ENCODE results near the gene SNRPA.
A peak's percentile ranks its signal among the peaks of the same experiment; 100 is the strongest.

The SNRPA gene

DNA sequence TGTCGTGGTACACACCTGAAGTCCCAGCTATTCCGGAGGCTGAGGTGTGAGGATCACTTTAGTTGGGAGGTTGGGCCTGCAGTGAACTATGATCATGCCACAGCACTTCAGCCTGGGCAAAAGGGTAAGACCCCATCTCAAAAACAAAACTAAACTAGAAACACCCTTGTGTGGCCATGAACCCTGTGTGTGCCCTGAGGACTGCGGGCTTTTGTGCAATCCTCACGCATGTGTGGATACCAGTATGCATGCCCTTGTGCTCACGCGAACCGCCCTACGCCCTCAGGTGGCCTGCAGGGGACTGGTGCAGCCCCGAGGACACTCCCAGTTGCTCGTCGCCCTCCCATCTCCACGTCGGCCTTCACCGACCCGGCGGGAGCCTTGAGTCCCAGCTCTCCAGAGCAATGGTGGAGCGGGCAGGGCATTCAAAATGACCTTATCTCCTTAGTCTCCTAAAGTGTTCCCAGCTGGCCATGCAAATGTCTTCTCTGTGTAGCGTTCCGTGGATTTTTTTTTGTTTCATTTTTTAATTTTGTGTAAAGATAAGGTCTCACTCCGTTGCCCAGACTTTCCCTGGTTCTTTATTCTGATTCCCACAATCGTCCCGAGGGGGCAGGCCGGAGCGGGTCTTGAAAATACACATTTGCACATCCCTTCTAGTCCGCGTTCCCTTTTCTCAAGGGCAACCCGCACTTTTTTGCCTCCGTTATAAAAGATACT is 47.1 kb downstream of the SNRPA start (continued):
- TF ChIP-seq GLI4 (tag by site-specific recombination; IDR thresholded peaks at IDR 0.05) (no peak), ZNF341 (tag by site-specific recombination; IDR thresholded peaks at IDR 0.05; ENCODE audit: low read depth) (no peak; the same call in 1 of the 2 replicates), ZNF157 (tag by site-specific recombination; IDR thresholded peaks at IDR 0.05) (no peak), MYNN (tag by site-specific recombination; IDR thresholded peaks at IDR 0.05; ENCODE audit: borderline replicate concordance) (no peak), ZNF791 (tag by site-specific recombination; IDR thresholded peaks at IDR 0.05) (no peak), PRDM4 (tag by site-specific recombination; IDR thresholded peaks at IDR 0.05) (no peak; the same call in none of the 2 replicates), ZNF37A (tag by site-specific recombination; IDR thresholded peaks at IDR 0.05) (no peak), ZNF280D (tag by site-specific recombination; IDR thresholded peaks at IDR 0.05) (0 out of 2 replicates have a peak, but pooled peaks have one; percentile 48), ZNF175 (tag by site-specific recombination; IDR thresholded peaks at IDR 0.05) (no peak), ZFP37 (tag by site-specific recombination; IDR thresholded peaks at IDR 0.05) (peak; percentile 86; the same call in 1 of the 2 replicates), ZNF146 (tag by site-specific recombination; IDR thresholded peaks at IDR 0.05) (no peak), SP3 (tag by site-specific recombination; IDR thresholded peaks at IDR 0.05) (no peak), ZBTB17 (tag by site-specific recombination; IDR thresholded peaks at IDR 0.05) (peak; percentile 95), ZNF555 (tag by site-specific recombination; conservative IDR thresholded peaks at IDR 0.05) (no peak), ZNF398 (tag by site-specific recombination; IDR thresholded peaks at IDR 0.05) (no peak; the same call in 1 of the 2 replicates), ZBTB48 (tag by site-specific recombination; IDR thresholded peaks at IDR 0.05) (peak; percentile 79), GFI1B (tag by site-specific recombination; IDR thresholded peaks at IDR 0.05) (no peak), ZNF776 (tag by site-specific recombination; IDR thresholded peaks at IDR 0.05; ENCODE audit: borderline replicate concordance) (no peak), ZNF777 (tag by site-specific recombination; IDR thresholded peaks at IDR 0.05; ENCODE audit: borderline replicate concordance) (peak; percentile 95), GLIS1 (tag by site-specific recombination; IDR thresholded peaks at IDR 0.05) (peak; percentile 36), PATZ1 (tag by site-specific recombination; IDR thresholded peaks at IDR 0.05) (no peak), ZNF404 (tag by site-specific recombination; IDR thresholded peaks at IDR 0.05) (no peak), HOXA7 (CRISPR knock-in tag; IDR thresholded peaks at IDR 0.05; ENCODE audit: borderline replicate concordance) (no peak), ZIC2 (tag by site-specific recombination; IDR thresholded peaks at IDR 0.05) (0 out of 2 replicates have a peak, but pooled peaks have one; percentile 34), ZNF660 (tag by site-specific recombination; IDR thresholded peaks at IDR 0.05) (no peak), KLF1 (tag by site-specific recombination; IDR thresholded peaks at IDR 0.05) (peak; percentile 61)
- TF ChIP-seq, protein P1, sequence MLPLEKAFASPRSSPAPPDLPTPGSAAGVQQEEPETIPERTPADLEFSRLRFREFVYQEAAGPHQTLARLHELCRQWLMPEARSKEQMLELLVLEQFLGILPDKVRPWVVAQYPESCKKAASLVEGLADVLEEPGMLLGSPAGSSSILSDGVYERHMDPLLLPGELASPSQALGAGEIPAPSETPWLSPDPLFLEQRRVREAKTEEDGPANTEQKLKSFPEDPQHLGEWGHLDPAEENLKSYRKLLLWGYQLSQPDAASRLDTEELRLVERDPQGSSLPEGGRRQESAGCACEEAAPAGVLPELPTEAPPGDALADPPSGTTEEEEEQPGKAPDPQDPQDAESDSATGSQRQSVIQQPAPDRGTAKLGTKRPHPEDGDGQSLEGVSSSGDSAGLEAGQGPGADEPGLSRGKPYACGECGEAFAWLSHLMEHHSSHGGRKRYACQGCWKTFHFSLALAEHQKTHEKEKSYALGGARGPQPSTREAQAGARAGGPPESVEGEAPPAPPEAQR (tag by site-specific recombination; IDR thresholded peaks at IDR 0.05) = peak; percentile 57; the same call in 1 of the 2 replicates
- TF ChIP-seq, protein P2, sequence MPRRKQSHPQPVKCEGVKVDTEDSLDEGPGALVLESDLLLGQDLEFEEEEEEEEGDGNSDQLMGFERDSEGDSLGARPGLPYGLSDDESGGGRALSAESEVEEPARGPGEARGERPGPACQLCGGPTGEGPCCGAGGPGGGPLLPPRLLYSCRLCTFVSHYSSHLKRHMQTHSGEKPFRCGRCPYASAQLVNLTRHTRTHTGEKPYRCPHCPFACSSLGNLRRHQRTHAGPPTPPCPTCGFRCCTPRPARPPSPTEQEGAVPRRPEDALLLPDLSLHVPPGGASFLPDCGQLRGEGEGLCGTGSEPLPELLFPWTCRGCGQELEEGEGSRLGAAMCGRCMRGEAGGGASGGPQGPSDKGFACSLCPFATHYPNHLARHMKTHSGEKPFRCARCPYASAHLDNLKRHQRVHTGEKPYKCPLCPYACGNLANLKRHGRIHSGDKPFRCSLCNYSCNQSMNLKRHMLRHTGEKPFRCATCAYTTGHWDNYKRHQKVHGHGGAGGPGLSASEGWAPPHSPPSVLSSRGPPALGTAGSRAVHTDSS (tag by site-specific recombination; IDR thresholded peaks at IDR 0.05) = no peak
